ENCODE measurements around the gene VGLL1. TPM values are rescaled to one million over a fixed set of nuclear protein-coding genes. Genes with fewer than 3 reads are reported as not detected.

VGLL1 gene
- total RNA-seq, 1 donor from 2014 or later = not detected

DNA sequence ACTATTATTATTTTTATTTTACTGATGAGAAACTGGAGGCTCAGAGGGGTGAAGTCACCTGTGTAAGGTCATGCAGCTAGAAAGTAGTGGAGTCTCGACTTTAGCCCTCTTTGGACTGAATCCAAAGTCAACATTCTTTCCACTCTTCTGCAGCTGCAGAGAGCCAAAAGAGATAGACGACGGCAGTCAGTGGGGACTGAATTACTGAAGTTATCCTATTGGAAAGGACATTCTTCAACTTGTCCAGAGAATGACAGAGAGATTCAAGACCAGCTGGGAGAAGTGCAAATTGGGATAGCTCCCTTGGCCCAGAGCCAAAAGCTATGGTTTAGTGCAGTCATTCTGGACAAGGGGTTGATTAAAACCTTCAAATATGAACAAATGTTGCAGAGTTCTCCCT is 42.5 kb downstream of the VGLL1 start:
- Mint-ChIP-seq H3K4me3 (ENCODE audit: low read depth) (no peak overlapping the region), H3K27ac (no peak overlapping the region), H3K27me3 (ENCODE audit: low read depth) (no peaks in the 10 kb centered on the region), H3K36me3 (ENCODE audit: low read depth) (no peaks in the 10 kb centered on the region), H3K4me1 (ENCODE audit: low read depth) (peaks cover 30% of the 10 kb centered on the region), H3K9me3 (no peaks in the 10 kb centered on the region)
- no peak for DNase-seq (ENCODE audit: low spot score)
- intact Hi-C loops (cut with micrococcal nuclease) = no loop called here

GRCh38 chrX:136577552-136577951 is 45.5 kb downstream of the VGLL1 start:
- H3K36me3 Mint-ChIP-seq (ENCODE audit: low read depth) = no peaks in the 10 kb centered on the region
- H3K27ac Mint-ChIP-seq = peak overlapping the region; percentile 64
- peak; percentile 57 for DNase-seq (ENCODE audit: low spot score)
- H3K27me3 Mint-ChIP-seq (ENCODE audit: low read depth) = no peaks in the 10 kb centered on the region
- H3K4me3 Mint-ChIP-seq (ENCODE audit: low read depth) = no peak overlapping the region
- H3K4me1 Mint-ChIP-seq (ENCODE audit: low read depth) = peaks cover 33% of the 10 kb centered on the region
- intact Hi-C loops (cut with micrococcal nuclease) = loop anchor here (2.0 kb wide), 2 partner anchors 81 to 117 kb away; partner anchors contain the start of gene HTATSF1
- H3K9me3 Mint-ChIP-seq = no peaks in the 10 kb centered on the region

GRCh38 chrX:136580316-136580715 is 48.3 kb downstream of the VGLL1 start:
- DNase-seq (ENCODE audit: low spot score) = no peak
- Mint-ChIP-seq H3K36me3 (ENCODE audit: low read depth) (no peaks in the 10 kb centered on the region), H3K27ac (no peak overlapping the region), H3K4me3 (ENCODE audit: low read depth) (no peak overlapping the region), H3K4me1 (ENCODE audit: low read depth) (peaks cover 41% of the 10 kb centered on the region), H3K9me3 (no peaks in the 10 kb centered on the region), H3K27me3 (ENCODE audit: low read depth) (no peaks in the 10 kb centered on the region)
- intact Hi-C loops (cut with micrococcal nuclease) = no loop called here

- intact Hi-C loops (cut with micrococcal nuclease) = no loop called here
- no peak overlapping the region for H3K27ac Mint-ChIP-seq
- H3K27me3 Mint-ChIP-seq (ENCODE audit: low read depth) = no peaks in the 10 kb centered on the region
- no peaks in the 10 kb centered on the region for H3K9me3 Mint-ChIP-seq
- no peaks in the 10 kb centered on the region for H3K36me3 Mint-ChIP-seq (ENCODE audit: low read depth)
- no peak overlapping the region for H3K4me3 Mint-ChIP-seq (ENCODE audit: low read depth)
- H3K4me1 Mint-ChIP-seq (ENCODE audit: low read depth) = peaks cover 52% of the 10 kb centered on the region
- no peak for DNase-seq (ENCODE audit: low spot score)
Observed at GRCh38 chrX:136582624-136583023, 50.6 kb downstream of the VGLL1 start.

DNA sequence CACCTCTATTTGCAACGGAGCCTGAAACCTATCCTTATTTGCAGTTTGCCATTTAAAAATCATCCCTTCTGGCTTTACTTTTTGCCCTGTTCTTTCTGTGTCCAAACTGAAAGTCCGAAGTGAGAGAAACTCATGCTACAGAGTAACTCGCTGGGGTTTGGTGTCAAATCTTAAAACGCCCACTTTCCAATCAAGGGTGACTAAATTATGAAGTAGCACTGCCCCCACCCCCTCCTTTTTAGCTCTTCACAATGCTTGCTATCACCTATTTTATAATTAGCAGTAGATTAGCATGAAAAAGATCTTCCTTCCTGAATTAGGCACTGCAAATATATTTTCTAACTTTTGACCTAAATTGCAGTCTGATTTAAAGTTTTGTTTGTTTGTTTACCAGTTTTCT is 52.5 kb downstream of the VGLL1 start:
- H3K27me3 Mint-ChIP-seq (ENCODE audit: low read depth) = no peaks in the 10 kb centered on the region
- H3K4me3 Mint-ChIP-seq (ENCODE audit: low read depth) = peak overlapping the region; percentile 1
- peaks cover 51% of the 10 kb centered on the region for H3K4me1 Mint-ChIP-seq (ENCODE audit: low read depth)
- intact Hi-C loops (cut with micrococcal nuclease) = loop anchor here (2.0 kb wide), 2 partner anchors 42 to 74 kb away; no protein-coding TSS in a partner anchor
- no peaks in the 10 kb centered on the region for H3K9me3 Mint-ChIP-seq
- H3K36me3 Mint-ChIP-seq (ENCODE audit: low read depth) = no peaks in the 10 kb centered on the region
- H3K27ac Mint-ChIP-seq = peak overlapping the region; percentile 88
- DNase-seq (ENCODE audit: low spot score) = no peak

GRCh38 chrX:136585262-136585661 is 53.2 kb downstream of the VGLL1 start:
- H3K36me3 Mint-ChIP-seq (ENCODE audit: low read depth) = no peaks in the 10 kb centered on the region
- no peaks in the 10 kb centered on the region for H3K27me3 Mint-ChIP-seq (ENCODE audit: low read depth)
- intact Hi-C loops (cut with micrococcal nuclease) = loop anchor here (2.0 to 5.0 kb wide), 4 partner anchors 42 to 208 kb away; no protein-coding TSS in a partner anchor
- peak overlapping the region; percentile 65 for H3K4me3 Mint-ChIP-seq (ENCODE audit: low read depth)
- no peak for DNase-seq (ENCODE audit: low spot score)
- H3K27ac Mint-ChIP-seq = peak overlapping the region; percentile 88
- no peaks in the 10 kb centered on the region for H3K9me3 Mint-ChIP-seq
- H3K4me1 Mint-ChIP-seq (ENCODE audit: low read depth) = peaks cover 54% of the 10 kb centered on the region

- no peaks in the 10 kb centered on the region for H3K27me3 Mint-ChIP-seq (ENCODE audit: low read depth)
- H3K36me3 Mint-ChIP-seq (ENCODE audit: low read depth) = no peaks in the 10 kb centered on the region
- peaks cover 54% of the 10 kb centered on the region for H3K4me1 Mint-ChIP-seq (ENCODE audit: low read depth)
- peak overlapping the region; percentile 88 for H3K27ac Mint-ChIP-seq
- no peak overlapping the region for H3K4me3 Mint-ChIP-seq (ENCODE audit: low read depth)
- no peak for DNase-seq (ENCODE audit: low spot score)
- no peaks in the 10 kb centered on the region for H3K9me3 Mint-ChIP-seq
- intact Hi-C loops (cut with micrococcal nuclease) = loop anchor here (2.0 to 5.0 kb wide), 4 partner anchors 41 to 209 kb away; no protein-coding TSS in a partner anchor
Observed at GRCh38 chrX:136585960-136586359, 53.9 kb downstream of the VGLL1 start.

- peak overlapping the region; percentile 30 for H3K4me3 Mint-ChIP-seq (ENCODE audit: low read depth)
- no peak for DNase-seq (ENCODE audit: low spot score)
- H3K36me3 Mint-ChIP-seq (ENCODE audit: low read depth) = no peaks in the 10 kb centered on the region
- H3K9me3 Mint-ChIP-seq = no peaks in the 10 kb centered on the region
- no peaks in the 10 kb centered on the region for H3K27me3 Mint-ChIP-seq (ENCODE audit: low read depth)
- H3K4me1 Mint-ChIP-seq (ENCODE audit: low read depth) = peaks cover 54% of the 10 kb centered on the region
- intact Hi-C loops (cut with micrococcal nuclease) = loop anchor here (5.0 kb wide), 2 partner anchors 181 to 209 kb away; no protein-coding TSS in a partner anchor
- H3K27ac Mint-ChIP-seq = peak overlapping the region; percentile 88
Observed at GRCh38 chrX:136586386-136586785, 54.4 kb downstream of the VGLL1 start.

GRCh38 chrX:136587532-136587931 is 55.5 kb downstream of the VGLL1 start:
- Mint-ChIP-seq H3K27ac (peak overlapping the region; percentile 79), H3K9me3 (no peaks in the 10 kb centered on the region), H3K27me3 (ENCODE audit: low read depth) (no peaks in the 10 kb centered on the region), H3K4me3 (ENCODE audit: low read depth) (peak overlapping the region; percentile 40), H3K4me1 (ENCODE audit: low read depth) (peaks cover 54% of the 10 kb centered on the region), H3K36me3 (ENCODE audit: low read depth) (no peaks in the 10 kb centered on the region)
- intact Hi-C loops (cut with micrococcal nuclease) = loop anchor here (5.0 kb wide), 2 partner anchors 180 to 210 kb away; no protein-coding TSS in a partner anchor
- DNase-seq (ENCODE audit: low spot score) = no peak

- H3K9me3 Mint-ChIP-seq = no peaks in the 10 kb centered on the region
- H3K4me1 Mint-ChIP-seq (ENCODE audit: low read depth) = peaks cover 51% of the 10 kb centered on the region
- peak overlapping the region; percentile 79 for H3K27ac Mint-ChIP-seq
- H3K36me3 Mint-ChIP-seq (ENCODE audit: low read depth) = no peaks in the 10 kb centered on the region
- intact Hi-C loops (cut with micrococcal nuclease) = loop anchor here (5.0 kb wide), 2 partner anchors 179 to 211 kb away; no protein-coding TSS in a partner anchor
- H3K27me3 Mint-ChIP-seq (ENCODE audit: low read depth) = no peaks in the 10 kb centered on the region
- peak overlapping the region; percentile 40 for H3K4me3 Mint-ChIP-seq (ENCODE audit: low read depth)
- no peak for DNase-seq (ENCODE audit: low spot score)
Observed at GRCh38 chrX:136588036-136588435, 56.0 kb downstream of the VGLL1 start.

GRCh38 chrX:136589966-136590365 is 58.0 kb downstream of the VGLL1 start:
- H3K36me3 Mint-ChIP-seq (ENCODE audit: low read depth) = peaks cover 8% of the 10 kb centered on the region
- peaks cover 15% of the 10 kb centered on the region for H3K9me3 Mint-ChIP-seq
- H3K27ac Mint-ChIP-seq = no peak overlapping the region
- no peak overlapping the region for H3K4me3 Mint-ChIP-seq (ENCODE audit: low read depth)
- H3K4me1 Mint-ChIP-seq (ENCODE audit: low read depth) = peaks cover 47% of the 10 kb centered on the region
- intact Hi-C loops (cut with micrococcal nuclease) = loop anchor here (5.0 kb wide), 2 partner anchors 177 to 213 kb away; no protein-coding TSS in a partner anchor
- DNase-seq (ENCODE audit: low spot score) = no peak
- H3K27me3 Mint-ChIP-seq (ENCODE audit: low read depth) = no peaks in the 10 kb centered on the region

DNA sequence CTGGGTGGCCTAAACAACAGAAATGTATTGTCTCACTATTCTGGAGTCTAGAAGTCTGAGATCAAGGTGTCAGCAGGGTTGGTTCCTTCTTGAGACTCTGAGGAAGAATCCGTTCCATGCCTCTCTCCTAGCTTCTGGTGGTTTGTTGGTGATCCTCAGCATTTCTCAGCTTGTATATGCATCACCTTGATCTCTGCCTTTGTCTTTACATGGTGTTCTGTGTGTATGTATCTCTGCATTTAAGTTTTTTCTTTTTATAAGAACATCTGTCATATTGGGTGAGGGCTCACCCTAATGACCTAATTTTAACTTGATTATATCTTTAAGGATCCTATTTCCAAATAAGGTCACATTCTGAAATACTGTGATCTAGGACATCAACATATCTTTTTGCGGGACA is 65.3 kb downstream of the VGLL1 start:
- Mint-ChIP-seq H3K36me3 (ENCODE audit: low read depth) (peaks cover 8% of the 10 kb centered on the region), H3K27ac (no peak overlapping the region), H3K9me3 (peaks cover 15% of the 10 kb centered on the region), H3K27me3 (ENCODE audit: low read depth) (no peaks in the 10 kb centered on the region), H3K4me1 (ENCODE audit: low read depth) (peaks cover 37% of the 10 kb centered on the region), H3K4me3 (ENCODE audit: low read depth) (no peak overlapping the region)
- intact Hi-C loops (cut with micrococcal nuclease) = no loop called here
- DNase-seq (ENCODE audit: low spot score) = no peak

DNA sequence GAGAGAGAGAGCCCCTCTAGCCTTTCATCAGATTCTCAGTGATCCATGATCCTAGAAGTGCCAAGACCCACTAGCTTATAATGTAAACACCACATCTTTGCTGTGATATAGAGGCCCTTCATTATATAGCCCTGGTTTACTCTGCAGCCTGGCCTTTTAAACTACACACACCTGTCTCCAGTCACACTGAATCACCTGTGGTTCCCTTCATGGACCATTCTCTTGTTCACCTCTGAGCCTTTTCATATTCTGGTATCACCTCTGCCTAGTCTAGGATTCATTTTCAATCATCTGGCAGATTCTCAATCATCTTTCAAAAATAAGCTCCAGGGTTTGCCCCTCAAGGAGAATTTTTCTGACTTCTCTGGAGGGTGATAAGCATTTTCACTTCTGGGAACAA is 65.9 kb downstream of the VGLL1 start:
- Mint-ChIP-seq H3K9me3 (peaks cover 15% of the 10 kb centered on the region), H3K4me3 (ENCODE audit: low read depth) (no peak overlapping the region), H3K27me3 (ENCODE audit: low read depth) (no peaks in the 10 kb centered on the region), H3K36me3 (ENCODE audit: low read depth) (peaks cover 8% of the 10 kb centered on the region), H3K27ac (no peak overlapping the region), H3K4me1 (ENCODE audit: low read depth) (peaks cover 37% of the 10 kb centered on the region)
- intact Hi-C loops (cut with micrococcal nuclease) = no loop called here
- DNase-seq (ENCODE audit: low spot score) = no peak
